CD4-positive, alpha-beta memory T cell (primary cell): ENCODE results near the gene PPARG. TPM values are rescaled to one million over a fixed set of nuclear protein-coding genes. Genes with fewer than 3 reads are reported as not detected.
"Not testable (repeated sequence)": the region's sequence is repeated elsewhere in the genome, so short reads cannot be mapped to it uniquely, and the experiment has no call there.

Source experiments
- CTCF ChIA-PET: fragments of 350-600 bp; sonication (Branson Sonifier 250); formaldehyde crosslinking; loops from one replicate; lab custom pipeline; 2021; ENCODE audit warnings: inconsistent platforms; ENCODE audit not compliant: partially characterized antibody; lab: Charles Lee
- POLR2A ChIA-PET: fragments of 350-600 bp; sonication (Branson Sonifier 250); formaldehyde crosslinking; loops from one replicate; lab custom pipeline; 2021; ENCODE audit not compliant: partially characterized antibody; lab: Charles Lee
- DNase-seq, 5 donors: peaks; one replicate each; pipeline versions ENCODE4 v3.0.0 to v3.0.0-alpha.2; 2020 to 2022; ENCODE audit warnings: mixed read lengths in 1 of 5
- H3K27ac ChIP-seq: one replicate; pipeline ENCODE4 v1.7.0; 2013; ENCODE audit warnings: low read depth, low read length
- H3K27me3 ChIP-seq: 2 replicates; pipeline ENCODE4 v1.7.0; 2013; ENCODE audit warnings: mild to moderate bottlenecking, low read length, moderate library complexity; ENCODE audit not compliant: insufficient read depth
- H3K36me3 ChIP-seq: 2 replicates; pipeline ENCODE4 v1.7.0; 2013; ENCODE audit warnings: mild to moderate bottlenecking, low read length, moderate library complexity; ENCODE audit not compliant: insufficient read depth
- H3K4me1 ChIP-seq: 2 replicates; pipeline ENCODE4 v1.7.0; 2013; ENCODE audit warnings: mild to moderate bottlenecking, low read length, moderate library complexity; ENCODE audit not compliant: insufficient read depth
- H3K4me3 ChIP-seq, 2 donors: one replicate each; pipeline ENCODE4 v1.7.0; 2013; ENCODE audit warnings: low read length in 2 of 2, mild to moderate bottlenecking in 1 of 2
- H3K9me3 ChIP-seq, 2 donors: one replicate each; pipeline ENCODE4 v1.7.0; 2013; ENCODE audit warnings: low read length in 2 of 2, control low read depth in 1 of 2; ENCODE audit not compliant: control insufficient read depth in 1 of 2
- H3K27ac Mint-ChIP-seq, 7 donors: one replicate each; pipeline ENCODE4 v1.8.0; 2020 to 2021; ENCODE audit warnings: mixed read lengths in 7 of 7, mild to moderate bottlenecking in 6 of 7, inconsistent platforms in 3 of 7, moderate library complexity in 3 of 7
- H3K27me3 Mint-ChIP-seq, 2 donors: one replicate each; pipeline ENCODE4 v1.8.0; 2020 to 2021; ENCODE audit warnings: mixed read lengths in 2 of 2
- H3K36me3 Mint-ChIP-seq, 2 donors: one replicate each; pipeline ENCODE4 v1.8.0; 2020 to 2021; ENCODE audit warnings: mixed read lengths in 2 of 2, inconsistent platforms in 1 of 2, mild to moderate bottlenecking in 1 of 2
- H3K4me1 Mint-ChIP-seq, 4 donors: one replicate each; pipeline ENCODE4 v1.8.0; 2020 to 2021; ENCODE audit warnings: mixed read lengths in 4 of 4, mild to moderate bottlenecking in 1 of 4
- H3K4me3 Mint-ChIP-seq, 8 donors: one replicate each; pipeline ENCODE4 v1.8.0; 2020 to 2021; ENCODE audit warnings: mixed read lengths in 8 of 8, mild to moderate bottlenecking in 7 of 8, moderate library complexity in 6 of 8, inconsistent platforms in 3 of 8
- H3K9me3 Mint-ChIP-seq, 8 donors: one replicate each; pipeline ENCODE4 v1.8.0; 2020 to 2021; ENCODE audit warnings: mixed read lengths in 8 of 8, mild to moderate bottlenecking in 5 of 8, inconsistent platforms in 3 of 8, moderate library complexity in 1 of 8
- intact Hi-C: fragments of 100-400 bp; cut with micrococcal nuclease; formaldehyde crosslinking; loops from one replicate; pipeline ENCODE4 v1.15.1; 2023
- polyA plus RNA-seq, 2 donors: library from polyadenylated mRNA; unstranded; fragments of 300-500 nt; fragmentation: Illumina TruSeq; gene quantifications; one replicate each; pipeline ENCODE4 v1.2.3, GENCODE V29; 2021
- total RNA-seq, 2 experiments: library from RNA; stranded (reverse); gene quantifications; one replicate each; pipeline ENCODE4 v1.2.3, GENCODE V29; 2021

The PPARG gene
- total and polyA plus RNA-seq, 4 experiments from 2014 or later, result 0.29 to 0.99 (median 0.83) TPM; not detected in 1

DNA sequence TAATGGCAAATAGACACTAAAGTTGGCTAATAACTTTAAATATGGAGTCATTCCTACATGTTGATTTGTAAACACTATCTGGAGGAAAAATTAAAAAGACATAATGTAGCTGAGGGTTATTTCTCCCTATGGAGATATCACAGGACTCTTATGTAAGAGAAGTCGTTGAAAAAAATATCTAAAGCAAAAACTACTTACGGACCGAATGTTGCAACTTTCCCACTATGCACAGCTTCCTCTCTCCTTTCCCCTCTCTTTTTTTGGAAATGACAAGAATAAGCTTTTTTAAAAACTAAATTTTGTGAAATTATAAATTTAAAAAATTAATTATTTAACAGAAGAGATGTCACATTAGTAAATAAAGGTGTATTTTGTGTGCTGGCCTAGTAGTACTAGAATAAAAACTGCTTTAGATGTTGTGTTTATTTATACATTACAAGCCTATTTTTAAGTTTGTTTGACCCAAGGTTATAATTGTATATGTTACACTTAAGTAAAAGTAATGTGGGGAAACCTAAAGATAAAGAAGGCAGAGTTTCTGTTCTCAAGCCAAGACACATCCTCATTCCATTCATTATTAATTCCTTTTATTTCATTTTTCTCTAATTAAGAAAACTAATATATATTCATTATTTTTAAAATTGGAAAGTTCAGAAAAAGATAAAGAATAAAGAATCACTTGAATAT is 20.7 kb upstream of the PPARG start:
- Mint-ChIP-seq H3K9me3 (no peaks in the 10 kb centered on the region), H3K4me1 (no peaks in the 10 kb centered on the region), H3K27ac (no peak overlapping the region), H3K4me3 (no peak overlapping the region), H3K27me3 (peaks cover 2% of the 10 kb centered on the region in 2 donors), H3K36me3 (no peaks in the 10 kb centered on the region)
- H3K36me3 ChIP-seq, result no peaks in the 10 kb centered on the region
- H3K4me3 ChIP-seq, result no peak overlapping the region
- POLR2A ChIA-PET, result no interaction called here
- CTCF ChIA-PET, result no interaction called here
- no peak for DNase-seq
- no peaks in the 10 kb centered on the region for H3K9me3 ChIP-seq
- no peaks in the 10 kb centered on the region for H3K4me1 ChIP-seq
- no peak overlapping the region for H3K27ac ChIP-seq
- no peaks in the 10 kb centered on the region for H3K27me3 ChIP-seq
- intact Hi-C loops, result no loop called here

- CTCF ChIA-PET, result no interaction called here
- intact Hi-C loops, result no loop called here
- POLR2A ChIA-PET, result no interaction called here
- peaks cover 2 to 7% of the 10 kb centered on the region in 2 donors for H3K27me3 Mint-ChIP-seq
- Histone ChIP-seq H3K36me3 (no peaks in the 10 kb centered on the region), H3K27me3 (no peaks in the 10 kb centered on the region), H3K4me1 (no peaks in the 10 kb centered on the region), H3K27ac (no peak overlapping the region), H3K4me3 (no peak overlapping the region), H3K9me3 (no peaks in the 10 kb centered on the region)
- H3K4me3 Mint-ChIP-seq, result no peak overlapping the region
- DNase-seq, result no peak
- H3K36me3 Mint-ChIP-seq, result no peaks in the 10 kb centered on the region
- H3K9me3 Mint-ChIP-seq, result no peaks in the 10 kb centered on the region
- no peaks in the 10 kb centered on the region for H3K4me1 Mint-ChIP-seq
- no peak overlapping the region for H3K27ac Mint-ChIP-seq
Observed at GRCh38 chr3:12270976-12271375, 17.9 kb upstream of the PPARG start.

DNA sequence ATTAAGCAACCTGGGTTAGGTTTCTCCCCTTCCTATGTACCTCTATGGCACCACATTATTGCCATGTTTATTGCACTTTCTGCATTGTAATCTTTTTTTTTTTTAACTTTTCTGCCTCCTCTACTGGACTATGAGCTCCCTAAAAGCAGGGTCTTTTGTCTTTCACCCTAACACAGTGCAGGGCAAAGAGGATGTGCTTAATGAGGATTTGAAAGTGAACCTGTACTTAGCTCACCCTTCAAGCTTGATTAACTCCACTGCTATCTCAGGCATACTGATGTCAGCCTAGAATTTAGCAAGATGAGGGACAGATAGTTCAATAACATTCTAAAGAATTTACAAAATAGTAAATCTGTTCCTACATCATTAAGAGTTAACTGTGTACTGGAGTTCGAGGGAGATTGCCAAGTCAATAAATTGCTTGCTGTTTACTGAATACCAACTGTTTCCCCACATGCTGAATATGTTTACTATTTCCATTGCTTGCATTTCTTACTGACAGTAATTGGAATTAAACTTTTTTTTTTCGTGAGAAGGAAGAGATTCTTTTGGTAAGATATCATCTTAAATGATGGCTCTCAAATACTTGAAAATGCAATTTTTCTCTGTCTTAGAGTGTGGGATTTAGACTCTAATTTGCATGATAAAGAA is 15.7 kb upstream of the PPARG start:
- no peaks in the 10 kb centered on the region for H3K36me3 Mint-ChIP-seq
- no peaks in the 10 kb centered on the region for H3K9me3 Mint-ChIP-seq
- POLR2A ChIA-PET, result no interaction called here
- Histone ChIP-seq H3K27ac (no peak overlapping the region), H3K27me3 (no peaks in the 10 kb centered on the region), H3K9me3 (no peaks in the 10 kb centered on the region), H3K36me3 (no peaks in the 10 kb centered on the region), H3K4me1 (no peaks in the 10 kb centered on the region), H3K4me3 (no peak overlapping the region)
- H3K27me3 Mint-ChIP-seq, result peaks cover 2 to 11% of the 10 kb centered on the region in 2 donors
- intact Hi-C loops, result no loop called here
- H3K4me3 Mint-ChIP-seq, result no peak overlapping the region
- no peaks in the 10 kb centered on the region for H3K4me1 Mint-ChIP-seq
- no peak overlapping the region for H3K27ac Mint-ChIP-seq
- DNase-seq, result no peak
- CTCF ChIA-PET, result no interaction called here

DNA sequence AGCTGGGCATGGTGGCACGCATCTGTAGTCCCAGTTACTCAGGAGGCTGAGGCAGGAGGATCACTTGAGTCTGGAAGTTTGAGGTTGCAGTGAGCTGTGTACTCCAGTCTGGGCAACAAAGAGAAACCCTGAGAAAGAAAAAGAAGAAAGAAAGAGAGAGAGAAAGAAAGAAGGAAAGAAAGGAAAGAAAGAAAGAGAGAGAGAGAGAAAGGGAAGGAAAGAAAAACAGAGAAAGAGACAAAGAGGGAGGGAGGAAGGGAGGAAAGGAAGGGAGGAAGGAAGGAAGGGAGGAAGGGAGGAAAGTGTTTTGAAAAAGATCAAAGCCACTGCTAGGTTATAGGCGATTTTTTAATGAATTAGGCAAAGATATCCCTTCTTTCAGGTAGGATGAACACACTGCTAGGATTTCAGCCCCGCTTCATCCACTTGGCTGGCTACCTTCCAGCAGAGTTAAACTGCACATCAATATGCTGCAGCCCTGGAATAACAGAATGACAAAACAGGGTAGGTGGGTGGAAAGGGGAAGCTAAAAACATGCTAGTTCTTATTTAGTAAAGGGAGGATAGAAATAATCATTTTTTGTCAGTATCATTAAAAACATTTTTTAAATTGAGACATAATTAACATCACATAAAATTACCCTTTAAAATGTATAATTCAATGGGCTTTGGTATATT is 12.8 kb upstream of the PPARG start:
- POLR2A ChIA-PET, result no interaction called here
- no peaks in the 10 kb centered on the region for H3K4me1 ChIP-seq
- H3K4me1 Mint-ChIP-seq, result no peaks in the 10 kb centered on the region
- H3K9me3 ChIP-seq, result no peaks in the 10 kb centered on the region
- H3K4me3 Mint-ChIP-seq, result no peak overlapping the region
- no peak overlapping the region for H3K27ac Mint-ChIP-seq
- H3K27ac ChIP-seq, result no peak overlapping the region
- DNase-seq, result no peak
- intact Hi-C loops, result no loop called here
- H3K27me3 Mint-ChIP-seq, result peaks cover 2 to 16% of the 10 kb centered on the region in 2 donors
- no peaks in the 10 kb centered on the region for H3K9me3 Mint-ChIP-seq
- no peak overlapping the region for H3K4me3 ChIP-seq
- H3K36me3 ChIP-seq, result no peaks in the 10 kb centered on the region
- H3K36me3 Mint-ChIP-seq, result no peaks in the 10 kb centered on the region
- no peaks in the 10 kb centered on the region for H3K27me3 ChIP-seq
- CTCF ChIA-PET, result no interaction called here

- Mint-ChIP-seq H3K27ac (peak overlapping the region in 1 of 7 donors; percentile 10), H3K27me3 (peaks cover 6 to 16% of the 10 kb centered on the region in 2 donors)
- H3K4me1 ChIP-seq, H3K36me3 ChIP-seq, H3K4me3 ChIP-seq, H3K4me3 Mint-ChIP-seq, H3K4me1 Mint-ChIP-seq, intact Hi-C loops, DNase-seq, H3K27me3 ChIP-seq, H3K9me3 Mint-ChIP-seq, H3K27ac ChIP-seq, POLR2A ChIA-PET, H3K9me3 ChIP-seq, H3K36me3 Mint-ChIP-seq, CTCF ChIA-PET: not testable (repeated sequence)
Observed at GRCh38 chr3:12276827-12277226, 12.0 kb upstream of the PPARG start.

GRCh38 chr3:12278566-12278965 is 10.3 kb upstream of the PPARG start:
- no peak for DNase-seq
- Mint-ChIP-seq H3K9me3 (no peaks in the 10 kb centered on the region), H3K36me3 (no peaks in the 10 kb centered on the region), H3K27ac (peak overlapping the region in 1 of 7 donors; percentile 79), H3K4me3 (no peak overlapping the region), H3K27me3 (peaks cover 6 to 17% of the 10 kb centered on the region in 2 donors), H3K4me1 (no peaks in the 10 kb centered on the region)
- Histone ChIP-seq H3K27ac (no peak overlapping the region), H3K4me3 (no peak overlapping the region), H3K27me3 (no peaks in the 10 kb centered on the region), H3K9me3 (no peaks in the 10 kb centered on the region), H3K4me1 (no peaks in the 10 kb centered on the region), H3K36me3 (no peaks in the 10 kb centered on the region)
- ChIA-PET POLR2A (no interaction called here), CTCF (interaction anchor here (0.6 kb wide), 1 partner anchor 70 kb away, joined by 3 read pairs; no protein-coding TSS in a partner anchor)
- intact Hi-C loops, result no loop called here

GRCh38 chr3:12279591-12280326 is 9.1 kb upstream of the PPARG start:
- Histone ChIP-seq H3K9me3 (no peaks in the 10 kb centered on the region), H3K27me3 (no peaks in the 10 kb centered on the region), H3K27ac (no peak overlapping the region), H3K4me1 (no peaks in the 10 kb centered on the region), H3K36me3 (no peaks in the 10 kb centered on the region), H3K4me3 (no peak overlapping the region)
- Mint-ChIP-seq H3K36me3 (no peaks in the 10 kb centered on the region), H3K4me3 (no peak overlapping the region), H3K9me3 (peaks cover 0 to 2% (median under 1%) of the 10 kb centered on the region in 8 donors), H3K4me1 (no peaks in the 10 kb centered on the region), H3K27me3 (peaks cover 12 to 16% of the 10 kb centered on the region in 2 donors), H3K27ac (no peak overlapping the region)
- DNase-seq, result no peak
- CTCF ChIA-PET, result no interaction called here
- intact Hi-C loops, result no loop called here
- POLR2A ChIA-PET, result no interaction called here
